C4-2B (cell line): ENCODE results near the gene SPAAR.
"Not testable (repeated sequence)": the region's sequence is repeated elsewhere in the genome, so short reads cannot be mapped to it uniquely, and the experiment has no call there.

Source experiments
- H3K27ac ChIP-seq: fragments of 450-650 bp; 2 replicates; pipeline ENCODE4 v1.5.1; 2017
- ZFX ChIP-seq: fragments of 450-650 bp; IDR thresholded peaks from 2 replicates; pipeline ENCODE4 v1.6.1; 2017
- TF ChIP-seq, protein P1 (sequence below): fragments of 450-650 bp; conservative IDR thresholded peaks from 2 replicates; pipeline ENCODE4 v1.5.1; 2017; ENCODE audit warnings: mild to moderate bottlenecking

The SPAAR gene

DNA sequence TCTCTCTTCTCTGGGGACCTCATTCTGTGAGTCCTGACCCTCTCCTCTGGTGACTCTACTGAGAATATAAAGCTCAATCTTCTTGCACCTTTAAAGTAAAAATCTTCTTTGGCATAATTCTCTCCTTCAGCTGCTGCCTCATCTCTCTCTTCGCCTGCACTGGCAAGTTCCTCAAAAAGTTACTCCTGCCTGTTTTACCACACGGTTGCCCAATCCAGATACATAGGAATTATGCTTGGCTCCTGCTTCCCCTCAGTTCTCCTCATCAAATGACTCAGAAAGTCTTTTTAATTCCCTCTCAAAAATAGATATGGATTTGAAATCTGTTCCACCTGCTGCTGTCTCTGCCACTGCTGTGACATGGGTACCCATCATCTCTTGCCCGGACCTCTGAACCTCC, 17.6 kb upstream of the SPAAR start:
- no peak for TF ChIP-seq ZFX
- TF ChIP-seq, protein P1, sequence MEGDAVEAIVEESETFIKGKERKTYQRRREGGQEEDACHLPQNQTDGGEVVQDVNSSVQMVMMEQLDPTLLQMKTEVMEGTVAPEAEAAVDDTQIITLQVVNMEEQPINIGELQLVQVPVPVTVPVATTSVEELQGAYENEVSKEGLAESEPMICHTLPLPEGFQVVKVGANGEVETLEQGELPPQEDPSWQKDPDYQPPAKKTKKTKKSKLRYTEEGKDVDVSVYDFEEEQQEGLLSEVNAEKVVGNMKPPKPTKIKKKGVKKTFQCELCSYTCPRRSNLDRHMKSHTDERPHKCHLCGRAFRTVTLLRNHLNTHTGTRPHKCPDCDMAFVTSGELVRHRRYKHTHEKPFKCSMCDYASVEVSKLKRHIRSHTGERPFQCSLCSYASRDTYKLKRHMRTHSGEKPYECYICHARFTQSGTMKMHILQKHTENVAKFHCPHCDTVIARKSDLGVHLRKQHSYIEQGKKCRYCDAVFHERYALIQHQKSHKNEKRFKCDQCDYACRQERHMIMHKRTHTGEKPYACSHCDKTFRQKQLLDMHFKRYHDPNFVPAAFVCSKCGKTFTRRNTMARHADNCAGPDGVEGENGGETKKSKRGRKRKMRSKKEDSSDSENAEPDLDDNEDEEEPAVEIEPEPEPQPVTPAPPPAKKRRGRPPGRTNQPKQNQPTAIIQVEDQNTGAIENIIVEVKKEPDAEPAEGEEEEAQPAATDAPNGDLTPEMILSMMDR, result no peak

DNA sequence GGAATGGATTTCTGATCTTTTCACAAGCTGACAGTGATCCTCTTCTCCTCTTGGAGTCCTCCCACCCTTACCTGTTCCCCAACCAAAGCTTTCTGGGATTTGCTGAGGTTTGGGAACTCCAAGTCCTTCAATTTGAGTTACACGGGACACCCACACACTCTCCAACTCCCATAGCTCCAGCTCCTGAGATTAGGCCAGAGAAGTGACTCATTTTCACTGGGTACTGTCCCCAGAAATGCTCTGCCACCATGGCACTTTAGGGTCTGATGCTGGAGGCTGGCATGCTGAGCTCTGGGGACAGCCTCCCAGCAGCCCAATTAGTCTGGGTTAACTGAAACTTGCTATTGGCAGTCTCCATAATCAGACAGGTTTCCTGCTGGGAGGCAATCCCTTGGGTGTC, 17.2 kb upstream of the SPAAR start:
- TF ChIP-seq ZFX, result no peak
- TF ChIP-seq, protein P1, result no peak
- H3K27ac ChIP-seq, result no peak overlapping the region

More for the DNA sequence above, 17.6 kb upstream of the SPAAR start:
- no peak overlapping the region for H3K27ac ChIP-seq

DNA sequence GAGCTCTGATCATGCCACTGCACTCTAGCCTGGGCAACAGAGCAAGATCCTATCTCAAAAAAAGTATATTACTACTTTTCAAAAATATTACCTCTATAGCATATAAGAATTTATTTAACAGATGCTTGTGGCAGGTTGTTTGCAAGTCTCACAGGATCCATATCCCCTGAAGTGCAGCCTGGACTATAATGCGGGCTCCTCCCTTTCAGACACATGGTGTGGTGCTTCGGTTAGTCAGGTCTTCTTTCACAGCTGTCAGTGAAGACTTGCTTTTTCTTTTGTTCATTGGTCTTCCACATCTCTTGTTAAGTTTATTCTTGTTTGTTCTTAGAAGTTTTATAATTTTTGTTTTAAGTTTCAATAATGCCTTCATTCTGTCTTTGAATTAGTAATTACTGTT, 12.7 kb upstream of the SPAAR start:
- H3K27ac ChIP-seq, result no peak overlapping the region
- no peak for TF ChIP-seq ZFX
- TF ChIP-seq, protein P1, result no peak

DNA sequence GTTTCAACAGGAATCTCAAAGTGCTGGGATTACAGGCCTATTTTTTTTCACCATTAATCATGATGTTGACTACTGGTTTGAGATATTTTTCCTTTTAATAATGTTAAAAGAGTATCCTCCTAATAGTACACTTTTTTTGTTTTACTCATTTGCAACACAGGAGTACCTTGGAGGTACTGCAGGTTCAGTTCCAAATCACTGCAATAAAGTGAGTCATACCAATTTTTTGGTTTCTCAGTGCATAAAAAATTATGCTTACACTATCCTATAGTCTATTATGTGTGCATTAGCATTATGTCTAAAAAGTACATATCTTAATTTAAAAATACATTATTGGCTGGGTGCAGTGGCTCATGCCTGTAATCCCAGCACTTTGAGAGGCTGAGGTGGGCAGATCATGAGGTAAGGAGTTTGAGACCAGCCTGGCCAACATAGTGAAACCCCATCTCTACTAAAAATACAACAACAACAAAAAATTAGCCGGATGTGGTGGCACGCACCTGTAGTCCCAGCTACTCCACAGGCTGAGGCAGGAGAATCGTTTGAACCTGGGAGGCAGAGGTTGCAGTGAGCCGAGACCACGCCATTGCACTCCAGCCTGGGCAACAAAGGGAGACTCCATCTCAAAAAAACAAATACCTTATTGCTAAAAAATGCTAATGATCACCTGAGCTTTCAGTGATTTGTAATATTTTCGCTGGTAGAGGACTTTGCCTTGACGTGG, 11.8 kb upstream of the SPAAR start:
- H3K27ac ChIP-seq, result not testable (repeated sequence)

DNA sequence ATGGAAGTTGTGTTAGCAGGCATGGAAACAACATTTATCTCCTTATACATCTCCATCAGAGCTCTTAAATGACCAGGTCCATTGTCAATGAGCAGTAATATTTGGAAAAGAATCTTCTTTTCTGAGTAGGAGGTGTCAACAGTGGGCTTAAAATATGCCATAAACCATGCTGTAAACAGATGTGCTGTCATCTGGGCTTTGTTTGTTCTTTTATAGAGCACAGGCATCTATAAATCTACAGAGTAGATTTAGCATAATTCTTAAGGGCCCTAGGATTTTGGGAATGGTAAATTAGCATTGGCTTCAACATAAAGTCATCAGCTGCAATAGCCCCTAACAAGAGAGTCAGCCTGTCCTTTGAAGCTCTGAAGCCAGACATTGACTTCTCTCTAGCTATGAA, 11.0 kb upstream of the SPAAR start:
- H3K27ac ChIP-seq, result no peak overlapping the region
- no peak for TF ChIP-seq ZFX
- TF ChIP-seq, protein P1, result no peak

DNA sequence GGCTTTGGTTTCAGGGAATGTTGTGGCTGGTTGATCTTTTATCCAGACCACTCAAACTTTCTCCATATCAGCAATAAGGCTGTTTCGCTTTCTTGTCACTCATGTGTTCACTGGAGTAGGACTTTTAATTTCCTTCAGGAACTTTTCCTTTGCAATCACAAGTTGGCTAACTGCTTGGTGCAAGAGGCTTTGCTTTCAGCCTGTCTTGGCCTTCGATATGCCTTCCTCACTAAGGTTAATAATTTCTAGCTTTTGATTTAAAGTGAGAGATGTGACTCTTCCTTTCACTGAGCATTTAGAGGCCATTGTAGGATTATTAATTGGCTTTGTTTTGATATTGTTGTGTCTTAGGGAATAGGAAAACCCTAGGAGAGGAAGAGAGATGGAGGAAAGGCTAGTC, 10.3 kb upstream of the SPAAR start:
- no peak for TF ChIP-seq ZFX
- TF ChIP-seq, protein P1, result no peak
- H3K27ac ChIP-seq, result no peak overlapping the region

DNA sequence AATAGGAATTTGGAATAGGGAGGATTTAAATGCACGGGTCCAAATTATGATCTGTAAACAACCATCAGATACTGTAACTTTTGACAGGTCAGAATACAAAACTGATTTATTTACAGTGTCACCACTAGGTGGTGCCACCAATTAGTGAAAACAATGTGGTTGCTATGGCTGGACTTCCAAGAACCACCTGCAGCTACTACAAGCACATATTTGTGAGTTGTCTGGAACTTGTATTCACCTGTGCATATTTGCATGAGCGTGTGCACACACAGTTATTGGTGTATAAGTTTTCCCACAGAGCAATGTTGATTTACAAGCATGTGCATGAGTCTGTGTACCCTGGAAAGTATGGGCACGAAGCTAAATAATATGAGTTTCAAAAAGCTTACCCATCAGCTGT, 6.2 kb upstream of the SPAAR start:
- TF ChIP-seq ZFX, result no peak
- TF ChIP-seq, protein P1, result peak; percentile 87
- no peak overlapping the region for H3K27ac ChIP-seq

DNA sequence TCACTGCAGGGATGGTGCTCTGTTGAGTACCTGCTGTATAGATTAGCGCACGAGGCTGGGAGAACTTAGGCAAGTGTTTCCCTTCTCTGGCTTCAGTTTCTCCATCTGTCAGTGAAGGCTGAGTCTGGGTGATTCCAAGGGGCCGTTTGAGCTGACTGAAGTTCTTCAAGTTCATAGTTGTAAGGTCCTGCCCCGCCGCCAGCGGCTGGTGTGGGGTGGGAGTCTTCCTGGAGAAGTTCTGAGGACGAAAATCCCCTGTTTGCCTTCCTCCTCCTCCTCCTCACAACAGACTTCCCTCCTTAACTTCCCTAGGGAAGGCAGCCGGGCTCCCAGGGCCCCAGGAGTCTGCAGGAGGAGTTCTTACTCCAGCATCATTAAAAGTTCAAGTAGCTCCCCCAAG, 5.0 kb upstream of the SPAAR start:
- TF ChIP-seq, protein P1, result no peak
- no peak for TF ChIP-seq ZFX
- no peak overlapping the region for H3K27ac ChIP-seq
